PC-9 (cell line): ENCODE results near the gene TTC28. TPM values are rescaled to one million over a fixed set of nuclear protein-coding genes. Genes with fewer than 3 reads are reported as not detected.

ENCODE experiments used
- BruUV-seq: library from RNA; stranded (reverse); fragments of 400-500 nt; replicated peaks from 2 replicates; lab custom pipeline; 2021; lab: Mats Ljungman, UMichigan
- CTCF ChIA-PET: fragments of 300-600 bp; sonication (Branson Sonifier 250); formaldehyde crosslinking; loops from one replicate; lab custom pipeline; 2022; ENCODE audit warnings: antibody characterized with exemption; lab: Charles Lee
- POLR2A ChIA-PET: fragments of 300-600 bp; sonication (Branson Sonifier 250); formaldehyde crosslinking; loops from one replicate; lab custom pipeline; 2022; ENCODE audit warnings: antibody characterized with exemption; ENCODE audit not compliant: unreplicated experiment; lab: Charles Lee
- DNase-seq, 2 experiments: peaks; one replicate each; pipeline versions ENCODE4 v3.0.0 to v3.0.0-alpha.2; 2015 to 2022; ENCODE audit warnings: mixed read lengths in 1 of 2
- H2AFZ ChIP-seq: fragments of 200-600 bp; sonication (generic); 2 replicates; pipeline ENCODE4 v1.8.1; 2017; ENCODE audit warnings: antibody characterized with exemption
- H3F3A ChIP-seq: fragments of 200-600 bp; sonication (generic); 2 replicates; pipeline ENCODE4 v1.8.1; 2017; ENCODE audit warnings: antibody characterized with exemption, mild to moderate bottlenecking, low read depth; ENCODE audit not compliant: insufficient read depth
- H3K27ac ChIP-seq: fragments of 200-600 bp; sonication (generic); 2 replicates; pipeline ENCODE4 v1.6.1; 2016; ENCODE audit warnings: mixed run types
- H3K27me3 ChIP-seq: fragments of 200-600 bp; sonication (generic); 2 replicates; pipeline ENCODE4 v1.6.1; 2016; ENCODE audit warnings: low read depth, mixed run types; ENCODE audit not compliant: insufficient read depth
- H3K36me3 ChIP-seq: fragments of 200-600 bp; sonication (generic); 2 replicates; pipeline ENCODE4 v1.6.1; 2016; ENCODE audit warnings: low read depth, mixed run types
- H3K4me1 ChIP-seq: fragments of 200-600 bp; sonication (generic); replicated peaks from 2 replicates; pipeline ENCODE4 v1.6.1; 2016; ENCODE audit warnings: mixed run types; ENCODE audit not compliant: insufficient read depth
- H3K4me2 ChIP-seq: fragments of 200-600 bp; sonication (generic); 2 replicates; pipeline ENCODE4 v1.6.1; 2017; ENCODE audit warnings: mixed run types
- H3K4me3 ChIP-seq: fragments of 200-600 bp; sonication (generic); 2 replicates; pipeline ENCODE4 v1.6.1; 2016; ENCODE audit warnings: mixed run types
- H3K79me2 ChIP-seq: fragments of 200-600 bp; sonication (generic); 2 replicates; pipeline ENCODE4 v1.6.1; 2017; ENCODE audit warnings: low read depth, mixed run types
- H3K9me2 ChIP-seq: fragments of 200-600 bp; sonication (generic); 2 replicates; pipeline ENCODE4 v1.8.1; 2017; ENCODE audit warnings: mild to moderate bottlenecking; ENCODE audit not compliant: insufficient read depth
- H3K9me3 ChIP-seq: fragments of 200-600 bp; sonication (generic); 2 replicates; pipeline ENCODE4 v1.8.1; 2016; ENCODE audit warnings: low read depth; ENCODE audit not compliant: insufficient read depth
- H4K20me1 ChIP-seq: fragments of 200-600 bp; sonication (generic); 2 replicates; pipeline ENCODE4 v1.8.1; 2017; ENCODE audit not compliant: insufficient read depth
- EZH2 ChIP-seq: fragments of 200-600 bp; sonication (generic); IDR thresholded peaks from 2 replicates; pipeline ENCODE4 v1.8.0; 2017; ENCODE audit warnings: antibody characterized with exemption, low read depth
- intact Hi-C: fragments of 100-400 bp; cut with micrococcal nuclease; formaldehyde crosslinking; loops from one replicate; pipeline ENCODE4 v1.10.0; 2022; ENCODE audit not compliant: unreplicated experiment
- total RNA-seq: library from RNA; stranded (reverse); gene quantifications from 2 replicates; pipeline ENCODE4 v1.2.3, GENCODE V29; 2021
- TF ChIP-seq, protein P1 (sequence below): fragments of 200-600 bp; sonication (generic); conservative IDR thresholded peaks from 2 replicates; pipeline ENCODE4 v1.6.1; 2017; ENCODE audit warnings: mixed run types, antibody characterized with exemption, mild to moderate bottlenecking, moderate library complexity

TTC28 gene
- total RNA-seq, 1 experiment from 2014 or later, result 6.7 TPM

GRCh38 chr22:28208036-28208435, 471.6 kb downstream of the TTC28 start:
- no peaks in the 10 kb centered on the region for H4K20me1 ChIP-seq
- intact Hi-C loops, result no loop called here
- H3K27ac ChIP-seq, result no peak overlapping the region
- no peak overlapping the region for H3K4me2 ChIP-seq
- ChIA-PET CTCF (no interaction called here), POLR2A (interaction anchor here (0.5 kb wide), 1 partner anchor 212 kb away, joined by 4 read pairs; no protein-coding TSS in a partner anchor)
- H3K27me3 ChIP-seq, result no peaks in the 10 kb centered on the region
- no peak overlapping the region for H2AFZ ChIP-seq
- no peak for TF ChIP-seq EZH2
- TF ChIP-seq, protein P1, sequence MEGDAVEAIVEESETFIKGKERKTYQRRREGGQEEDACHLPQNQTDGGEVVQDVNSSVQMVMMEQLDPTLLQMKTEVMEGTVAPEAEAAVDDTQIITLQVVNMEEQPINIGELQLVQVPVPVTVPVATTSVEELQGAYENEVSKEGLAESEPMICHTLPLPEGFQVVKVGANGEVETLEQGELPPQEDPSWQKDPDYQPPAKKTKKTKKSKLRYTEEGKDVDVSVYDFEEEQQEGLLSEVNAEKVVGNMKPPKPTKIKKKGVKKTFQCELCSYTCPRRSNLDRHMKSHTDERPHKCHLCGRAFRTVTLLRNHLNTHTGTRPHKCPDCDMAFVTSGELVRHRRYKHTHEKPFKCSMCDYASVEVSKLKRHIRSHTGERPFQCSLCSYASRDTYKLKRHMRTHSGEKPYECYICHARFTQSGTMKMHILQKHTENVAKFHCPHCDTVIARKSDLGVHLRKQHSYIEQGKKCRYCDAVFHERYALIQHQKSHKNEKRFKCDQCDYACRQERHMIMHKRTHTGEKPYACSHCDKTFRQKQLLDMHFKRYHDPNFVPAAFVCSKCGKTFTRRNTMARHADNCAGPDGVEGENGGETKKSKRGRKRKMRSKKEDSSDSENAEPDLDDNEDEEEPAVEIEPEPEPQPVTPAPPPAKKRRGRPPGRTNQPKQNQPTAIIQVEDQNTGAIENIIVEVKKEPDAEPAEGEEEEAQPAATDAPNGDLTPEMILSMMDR, result no peak
- BruUV-seq, result no TSS peak
- H3K9me3 ChIP-seq, result no peaks in the 10 kb centered on the region
- H3K4me1 ChIP-seq, result no peaks in the 10 kb centered on the region
- H3F3A ChIP-seq, result no peaks in the 10 kb centered on the region
- no peak overlapping the region for H3K4me3 ChIP-seq
- H3K9me2 ChIP-seq, result no peaks in the 10 kb centered on the region
- H3K36me3 ChIP-seq, result no peaks in the 10 kb centered on the region
- H3K79me2 ChIP-seq, result no peaks in the 10 kb centered on the region
- peak in 1 of 2 experiments; percentile 66 for DNase-seq

DNA sequence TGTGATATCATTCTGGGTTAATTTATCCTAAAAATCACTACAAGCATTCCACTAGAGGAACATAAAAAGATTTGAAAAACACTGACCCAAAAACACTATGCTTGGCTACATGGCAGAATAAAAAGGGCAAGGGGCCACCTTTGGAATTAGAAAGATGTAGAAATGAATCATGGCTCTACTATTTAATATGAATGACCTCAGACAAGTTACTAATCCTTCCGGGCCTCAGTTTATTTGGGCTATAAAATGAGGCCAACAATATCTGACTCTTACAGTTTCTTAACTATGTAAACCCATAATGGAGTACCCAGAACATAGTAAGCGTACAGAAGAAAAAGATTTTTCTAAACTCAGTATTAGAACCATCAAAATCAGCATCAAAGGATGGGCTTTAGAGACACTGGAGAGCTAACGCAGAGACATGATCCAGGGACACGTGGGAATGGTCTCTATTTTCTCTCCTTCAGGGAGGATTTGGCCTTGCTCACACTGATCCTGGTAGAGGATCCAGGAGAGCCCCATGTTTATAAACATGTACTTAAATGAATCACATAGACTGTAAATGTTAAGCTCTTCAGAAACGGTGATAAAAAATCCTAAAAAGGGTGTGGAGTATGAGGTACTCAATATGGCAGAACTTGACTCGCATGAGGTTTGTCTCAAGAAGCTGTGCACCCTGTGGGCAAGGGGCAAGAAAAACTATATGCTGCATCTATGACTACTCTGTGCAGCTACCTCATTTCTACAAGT, 472.2 kb downstream of the TTC28 start:
- H3K4me3 ChIP-seq, result no peak overlapping the region
- H4K20me1 ChIP-seq, result no peaks in the 10 kb centered on the region
- H3K4me1 ChIP-seq, result no peaks in the 10 kb centered on the region
- no peaks in the 10 kb centered on the region for H3K36me3 ChIP-seq
- no peaks in the 10 kb centered on the region for H3K9me2 ChIP-seq
- no TSS peak for BruUV-seq
- no peak for DNase-seq
- no peaks in the 10 kb centered on the region for H3K9me3 ChIP-seq
- no peaks in the 10 kb centered on the region for H3K27me3 ChIP-seq
- H3K4me2 ChIP-seq, result no peak overlapping the region
- intact Hi-C loops, result no loop called here
- H3F3A ChIP-seq, result no peaks in the 10 kb centered on the region
- CTCF ChIA-PET, result interaction anchor here (0.7 kb wide), 1 partner anchor 36 kb away, joined by 4 read pairs; no protein-coding TSS in a partner anchor
- POLR2A ChIA-PET, result no interaction called here
- TF ChIP-seq, protein P1, result no peak
- TF ChIP-seq EZH2, result no peak
- H2AFZ ChIP-seq, result no peak overlapping the region
- H3K27ac ChIP-seq, result no peak overlapping the region
- no peaks in the 10 kb centered on the region for H3K79me2 ChIP-seq

DNA sequence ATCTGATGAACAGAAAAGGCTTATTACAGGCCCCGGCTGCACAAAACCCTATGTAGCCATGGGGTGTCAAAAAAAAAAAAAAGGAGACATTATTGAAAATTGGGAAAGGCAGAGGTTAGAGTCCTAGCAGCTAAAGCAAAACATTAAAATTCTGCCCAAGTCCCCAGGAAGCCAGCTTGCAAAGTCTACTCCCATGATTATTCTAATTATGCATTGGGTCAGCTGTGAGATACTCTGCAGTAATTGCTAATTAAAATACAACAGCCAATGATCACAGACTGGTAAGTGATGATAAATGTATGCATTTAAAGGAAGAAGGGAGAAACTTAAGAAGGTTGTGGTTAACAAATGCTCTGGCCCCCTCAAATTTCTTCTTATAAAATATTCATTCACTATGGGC, 473.7 kb downstream of the TTC28 start:
- H2AFZ ChIP-seq, result no peak overlapping the region
- POLR2A ChIA-PET, result no interaction called here
- H3K9me3 ChIP-seq, result no peaks in the 10 kb centered on the region
- H3K4me1 ChIP-seq, result no peaks in the 10 kb centered on the region
- no TSS peak for BruUV-seq
- no peaks in the 10 kb centered on the region for H3F3A ChIP-seq
- H4K20me1 ChIP-seq, result no peaks in the 10 kb centered on the region
- no peaks in the 10 kb centered on the region for H3K79me2 ChIP-seq
- H3K27me3 ChIP-seq, result no peaks in the 10 kb centered on the region
- H3K27ac ChIP-seq, result no peak overlapping the region
- no peaks in the 10 kb centered on the region for H3K9me2 ChIP-seq
- no peak overlapping the region for H3K4me2 ChIP-seq
- no peaks in the 10 kb centered on the region for H3K36me3 ChIP-seq
- TF ChIP-seq, protein P1, result no peak
- TF ChIP-seq EZH2, result no peak
- DNase-seq, result no peak
- no peak overlapping the region for H3K4me3 ChIP-seq
- CTCF ChIA-PET, result no interaction called here
- intact Hi-C loops, result no loop called here
